ENCODE data around the gene ZNF268. TPM values are rescaled to one million over a fixed set of nuclear protein-coding genes. Genes with fewer than 3 reads are reported as not detected.

Gene ZNF268
- total and polyA plus RNA-seq, 2 of the 13 experiments (the other 11 are each of a cell fraction or from before 2014, with no cell fraction given), result 7.6 to 31.3 TPM

GRCh38 chr12:133227281-133227852 is 46.1 kb downstream of the ZNF268 start (continued):
- TF ChIP-seq, protein P1, sequence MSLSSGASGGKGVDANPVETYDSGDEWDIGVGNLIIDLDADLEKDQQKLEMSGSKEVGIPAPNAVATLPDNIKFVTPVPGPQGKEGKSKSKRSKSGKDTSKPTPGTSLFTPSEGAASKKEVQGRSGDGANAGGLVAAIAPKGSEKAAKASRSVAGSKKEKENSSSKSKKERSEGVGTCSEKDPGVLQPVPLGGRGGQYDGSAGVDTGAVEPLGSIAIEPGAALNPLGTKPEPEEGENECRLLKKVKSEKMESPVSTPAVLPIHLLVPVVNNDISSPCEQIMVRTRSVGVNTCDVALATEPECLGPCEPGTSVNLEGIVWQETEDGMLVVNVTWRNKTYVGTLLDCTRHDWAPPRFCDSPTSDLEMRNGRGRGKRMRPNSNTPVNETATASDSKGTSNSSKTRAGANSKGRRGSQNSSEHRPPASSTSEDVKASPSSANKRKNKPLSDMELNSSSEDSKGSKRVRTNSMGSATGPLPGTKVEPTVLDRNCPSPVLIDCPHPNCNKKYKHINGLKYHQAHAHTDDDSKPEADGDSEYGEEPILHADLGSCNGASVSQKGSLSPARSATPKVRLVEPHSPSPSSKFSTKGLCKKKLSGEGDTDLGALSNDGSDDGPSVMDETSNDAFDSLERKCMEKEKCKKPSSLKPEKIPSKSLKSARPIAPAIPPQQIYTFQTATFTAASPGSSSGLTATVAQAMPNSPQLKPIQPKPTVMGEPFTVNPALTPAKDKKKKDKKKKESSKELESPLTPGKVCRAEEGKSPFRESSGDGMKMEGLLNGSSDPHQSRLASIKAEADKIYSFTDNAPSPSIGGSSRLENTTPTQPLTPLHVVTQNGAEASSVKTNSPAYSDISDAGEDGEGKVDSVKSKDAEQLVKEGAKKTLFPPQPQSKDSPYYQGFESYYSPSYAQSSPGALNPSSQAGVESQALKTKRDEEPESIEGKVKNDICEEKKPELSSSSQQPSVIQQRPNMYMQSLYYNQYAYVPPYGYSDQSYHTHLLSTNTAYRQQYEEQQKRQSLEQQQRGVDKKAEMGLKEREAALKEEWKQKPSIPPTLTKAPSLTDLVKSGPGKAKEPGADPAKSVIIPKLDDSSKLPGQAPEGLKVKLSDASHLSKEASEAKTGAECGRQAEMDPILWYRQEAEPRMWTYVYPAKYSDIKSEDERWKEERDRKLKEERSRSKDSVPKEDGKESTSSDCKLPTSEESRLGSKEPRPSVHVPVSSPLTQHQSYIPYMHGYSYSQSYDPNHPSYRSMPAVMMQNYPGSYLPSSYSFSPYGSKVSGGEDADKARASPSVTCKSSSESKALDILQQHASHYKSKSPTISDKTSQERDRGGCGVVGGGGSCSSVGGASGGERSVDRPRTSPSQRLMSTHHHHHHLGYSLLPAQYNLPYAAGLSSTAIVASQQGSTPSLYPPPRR (CRISPR knock-in tag; IDR thresholded peaks at IDR 0.05; ENCODE audit: borderline replicate concordance), result no peak
- TF ChIP-seq ZBTB21 (CRISPR knock-in tag; IDR thresholded peaks at IDR 0.05), result no peak

DNA sequence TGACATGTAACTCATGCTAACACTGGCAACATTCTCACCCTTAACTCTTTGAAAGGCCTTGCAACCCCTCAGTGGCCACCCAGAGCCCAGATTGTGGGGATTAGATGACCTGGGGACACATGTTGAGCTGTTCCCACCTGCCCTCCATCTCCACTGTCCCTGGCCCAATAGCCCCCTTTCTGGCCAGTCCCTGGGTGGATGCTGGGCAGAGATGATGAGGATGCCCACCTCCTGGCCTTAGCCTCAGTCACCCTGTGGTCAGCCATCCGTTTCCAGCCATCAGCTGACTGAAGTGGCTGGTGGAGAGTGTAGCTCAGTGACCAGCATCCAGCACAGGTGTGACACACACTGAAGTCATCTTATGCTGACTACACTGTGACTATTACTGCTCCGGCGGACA is 49.7 kb downstream of the ZNF268 start:
- CTCF ChIA-PET (ENCODE audit: low intra/inter-chr PET ratio, low total read pairs), result no interaction called here
- POLR2A ChIA-PET, result no interaction called here

More for the DNA sequence above, 49.7 kb downstream of the ZNF268 start:
- intact Hi-C loops (cut with micrococcal nuclease; ENCODE audit: unreplicated experiment) (no loop called here), in situ Hi-C loops (cut with HindIII; ENCODE audit: extremely low pct_ligation_motif_present, low pct_unique_long_range_greater_than_20kb) (no loop called here)
- no peak for DNase-seq (ENCODE audit: low spot score)
- H3K27ac ChIP-seq (ENCODE audit: extremely low read length, insufficient read depth, low read length), result no peak overlapping the region
- no peak for ATAC-seq
- no peak overlapping the region for H3K9ac ChIP-seq (ENCODE audit: insufficient read depth, low read depth, low read length)
- no peak overlapping the region for H3K4me3 ChIP-seq (replicated peaks in 1 of 3; ENCODE audit: insufficient read depth in 1 of 3, low read depth in 2 of 3, low read length in 3 of 3)
- H3K36me3 ChIP-seq (replicated peaks in 1 of 2; ENCODE audit: control insufficient read depth in 1 of 2, insufficient read depth in 2 of 2, low read length in 2 of 2), result no peaks in the 10 kb centered on the region
- H3K27me3 ChIP-seq (ENCODE audit: control insufficient read depth in 1 of 2, insufficient read depth in 2 of 2, low read length in 2 of 2), result no peaks in the 10 kb centered on the region
- no peak for FAIRE-seq
- H2AFZ ChIP-seq (ENCODE audit: low read length), result no peak overlapping the region
- no TSS peak for BruUV-seq (replicated peaks)
- H3K9me3 ChIP-seq (ENCODE audit: low read length), result peaks cover 96% of the 10 kb centered on the region
- H3K79me2 ChIP-seq (ENCODE audit: insufficient read depth, low read length), result no peaks in the 10 kb centered on the region
- 62% methylated on average over 2 of the region's 3 CpGs for WGBS (ENCODE audit: low lambda C conversion rate)
- no peaks in the 10 kb centered on the region for H3K4me1 ChIP-seq (ENCODE audit: insufficient read depth, low read length)
- H4K20me1 ChIP-seq (ENCODE audit: insufficient read depth, low read length), result no peaks in the 10 kb centered on the region
- TF ChIP-seq TBL1XR1 (IDR thresholded peaks at IDR 0.05; ENCODE audit: borderline replicate concordance, low read length, partially characterized antibody), result no peak
- no peak for TF ChIP-seq ARID5B (CRISPR knock-in tag; IDR thresholded peaks at IDR 0.05)
- no peak for TF ChIP-seq RARA (CRISPR knock-in tag; IDR thresholded peaks at IDR 0.05)
- TF ChIP-seq PPARG (CRISPR knock-in tag; conservative IDR thresholded peaks at IDR 0.05), result no peak
- TF ChIP-seq ZNF333 (CRISPR knock-in tag; IDR thresholded peaks at IDR 0.05; ENCODE audit: borderline replicate concordance), result no peak
- TF ChIP-seq SMAD3 (CRISPR knock-in tag; IDR thresholded peaks at IDR 0.05), result no peak
- TF ChIP-seq AGO1 (IDR thresholded peaks at IDR 0.05; ENCODE audit: low read depth, low read length, poor library complexity, severe bottlenecking), result no peak
- TF ChIP-seq ZFP91 (CRISPR knock-in tag; IDR thresholded peaks at IDR 0.05; ENCODE audit: borderline replicate concordance), result no peak
- no peak for TF ChIP-seq MATR3 (CRISPR knock-in tag; IDR thresholded peaks at IDR 0.05)
- no peak for TF ChIP-seq POLR2G (IDR thresholded peaks at IDR 0.05; ENCODE audit: low read depth, low read length)
- TF ChIP-seq POLR2AphosphoS2 (IDR thresholded peaks at IDR 0.05; ENCODE audit: low read depth, low read length), result no peak
- no peak overlapping the region for H3K4me2 ChIP-seq (ENCODE audit: low read depth, low read length)

All from HepG2 (cell line).